C1 segment of cervical spinal cord (tissue), 14 donors: ENCODE measurements around the gene IFFO2.

Source experiments
- DNase-seq, 14 donors: peaks; one replicate each; lab custom pipeline; 2025; lab: John Stamatoyannopoulos, UW

IFFO2 gene

GRCh38 chr1:18937539-18937938 lies 18.9 kb downstream of the IFFO2 start:
- DNase-seq, result no peak

GRCh38 chr1:18936814-18937481 lies 19.5 kb downstream of the IFFO2 start:
- no peak for DNase-seq

- no peak for DNase-seq
Measured at GRCh38 chr1:18936471-18936813, 20.0 kb downstream of the IFFO2 start.

GRCh38 chr1:18934205-18935000 lies 22.1 kb downstream of the IFFO2 start:
- DNase-seq, result no peak

GRCh38 chr1:18932879-18933278 lies 23.6 kb downstream of the IFFO2 start:
- DNase-seq, result no peak

GRCh38 chr1:18932387-18932786 lies 24.1 kb downstream of the IFFO2 start:
- DNase-seq, result peak in 3 of 14 donors; percentile 27 to 30 (median 27)

GRCh38 chr1:18931730-18932129 lies 24.7 kb downstream of the IFFO2 start:
- no peak for DNase-seq

GRCh38 chr1:18929686-18930085 lies 26.8 kb downstream of the IFFO2 start:
- DNase-seq, result no peak

GRCh38 chr1:18928985-18929384 lies 27.5 kb downstream of the IFFO2 start:
- DNase-seq, result no peak

GRCh38 chr1:18928406-18928805 lies 28.1 kb downstream of the IFFO2 start:
- DNase-seq, result no peak

GRCh38 chr1:18927654-18928272 lies 28.7 kb downstream of the IFFO2 start:
- DNase-seq, result peak in 1 of 14 donors; percentile 28

- DNase-seq, result no peak
Measured at GRCh38 chr1:18927082-18927653, 29.3 kb downstream of the IFFO2 start.

- DNase-seq, result peak in 2 of 14 donors; percentile 28 to 48
Measured at GRCh38 chr1:18926315-18927081, 30.0 kb downstream of the IFFO2 start.

- no peak for DNase-seq
Measured at GRCh38 chr1:18925279-18925678, 31.2 kb downstream of the IFFO2 start.

- DNase-seq, result peak in 3 of 14 donors; percentile 31 to 49 (median 46)
Measured at GRCh38 chr1:18924221-18924691, 32.2 kb downstream of the IFFO2 start.

GRCh38 chr1:18923756-18924211 lies 32.7 kb downstream of the IFFO2 start:
- peak in 1 of 14 donors; percentile 58 for DNase-seq

GRCh38 chr1:18922848-18923755 lies 33.4 kb downstream of the IFFO2 start:
- DNase-seq, result peak in 2 of 14 donors; percentile 33 to 51

- DNase-seq, result peak in 12 of 14 donors; percentile 22 to 96 (median 61)
Measured at GRCh38 chr1:18922319-18922726, 34.2 kb downstream of the IFFO2 start.

GRCh38 chr1:18921516-18922251 lies 34.8 kb downstream of the IFFO2 start:
- peak in 3 of 14 donors; percentile 46 to 52 (median 49) for DNase-seq
